ENCODE results near the gene TP53BP2.

TP53BP2 gene

GRCh38 chr1:223733898-223734852 lies 111.6 kb downstream of the TP53BP2 start:
- peaks cover 3 to 88% (median 62%) of the 10 kb centered on the region in 4 donors for H3K4me1 ChIP-seq

GRCh38 chr1:223732993-223733798 lies 112.6 kb downstream of the TP53BP2 start:
- H3K9me3 ChIP-seq, result no peaks in the 10 kb centered on the region

More at GRCh38 chr1:223733898-223734852, 111.6 kb downstream of the TP53BP2 start:
- H3K36me3 ChIP-seq, result no peaks in the 10 kb centered on the region
- H3K27ac ChIP-seq, result peak overlapping the region; percentile 66 to 75
- DNase-seq, result no peak
- TF ChIP-seq CTCF (IDR thresholded peaks at IDR 0.05), result no peak
- H3K9me3 ChIP-seq, result no peaks in the 10 kb centered on the region
- no peaks in the 10 kb centered on the region for H3K27me3 ChIP-seq
- H3K4me3 ChIP-seq, result no peak overlapping the region
- intact Hi-C loops (cut with DNase I; ENCODE audit: low total_unique reads), result no loop called here

GRCh38 chr1:223731133-223731770 lies 114.5 kb downstream of the TP53BP2 start:
- Histone ChIP-seq H3K27ac (peak overlapping the region; percentile 66 to 75), H3K4me1 (peaks cover 8 to 80% (median 58%) of the 10 kb centered on the region in 4 donors)
- DNase-seq, result peak; percentile 81 to 90

More at GRCh38 chr1:223732993-223733798, 112.6 kb downstream of the TP53BP2 start:
- peaks cover 0 to 6% (median 0%) of the 10 kb centered on the region in 3 donors for H3K36me3 ChIP-seq
- H3K27ac ChIP-seq, result peak overlapping the region; percentile 66 to 75
- DNase-seq, result no peak
- intact Hi-C loops (cut with DNase I; ENCODE audit: low total_unique reads), result no loop called here
- H3K27me3 ChIP-seq, result no peaks in the 10 kb centered on the region
- TF ChIP-seq CTCF (IDR thresholded peaks at IDR 0.05), result no peak
- H3K4me1 ChIP-seq, result peaks cover 3 to 78% (median 52%) of the 10 kb centered on the region in 4 donors
- H3K4me3 ChIP-seq, result no peak overlapping the region

GRCh38 chr1:223730479-223731132 lies 115.1 kb downstream of the TP53BP2 start:
- intact Hi-C loops (cut with DNase I; ENCODE audit: low total_unique reads), result no loop called here

More at GRCh38 chr1:223731133-223731770, 114.5 kb downstream of the TP53BP2 start:
- no peak for TF ChIP-seq CTCF (IDR thresholded peaks at IDR 0.05)
- no peak overlapping the region for H3K4me3 ChIP-seq
- no peaks in the 10 kb centered on the region for H3K9me3 ChIP-seq
- intact Hi-C loops (cut with DNase I; ENCODE audit: low total_unique reads), result no loop called here
- no peaks in the 10 kb centered on the region for H3K27me3 ChIP-seq
- H3K36me3 ChIP-seq, result peaks cover 0 to 6% (median 0%) of the 10 kb centered on the region in 3 donors

More at GRCh38 chr1:223730479-223731132, 115.1 kb downstream of the TP53BP2 start:
- DNase-seq, result no peak
- Histone ChIP-seq H3K4me3 (no peak overlapping the region), H3K27me3 (no peaks in the 10 kb centered on the region), H3K27ac (peak overlapping the region; percentile 66 to 75), H3K4me1 (peaks cover 8 to 81% (median 63%) of the 10 kb centered on the region in 4 donors), H3K9me3 (no peaks in the 10 kb centered on the region), H3K36me3 (peaks cover 0 to 8% (median 0%) of the 10 kb centered on the region in 3 donors)
- TF ChIP-seq CTCF (IDR thresholded peaks at IDR 0.05), result no peak
